CD4-positive, alpha-beta T cell (primary cell): ENCODE results near the gene DNAH7. TPM values are rescaled to one million over a fixed set of nuclear protein-coding genes. Genes with fewer than 3 reads are reported as not detected.

Experiments used
- ATAC-seq: fragments of 200-7000 bp; cut with Tn5 transposase; one replicate; pipeline ENCODE4 v1.10.0; 2022; ENCODE audit warnings: mild to moderate bottlenecking; ENCODE audit not compliant: poor library complexity
- CTCF ChIA-PET: fragments of 350-600 bp; sonication (Branson Sonifier 250); formaldehyde crosslinking; loops from one replicate; lab custom pipeline; 2021; ENCODE audit warnings: antibody characterized with exemption, inconsistent platforms; lab: Charles Lee
- POLR2A ChIA-PET: fragments of 350-600 bp; sonication (Branson Sonifier 250); formaldehyde crosslinking; loops from one replicate; lab custom pipeline; 2021; ENCODE audit warnings: antibody characterized with exemption, inconsistent platforms; lab: Charles Lee
- DNase-seq, 14 experiments: peaks; one replicate each; pipeline ENCODE4 v3.0.0-alpha.2; 2013 to 2020; ENCODE audit warnings: mixed read lengths in 2 of 14
- H3K27ac ChIP-seq, 2 donors: one replicate each; pipeline versions ENCODE4 v1.5.1 to v1.7.0; 2013; ENCODE audit warnings: low read length in 2 of 2, low read depth in 1 of 2, mild to moderate bottlenecking in 1 of 2
- H3K27me3 ChIP-seq, 2 experiments: 1 replicate in 1 of 2; 2 replicates in 1 of 2; pipeline versions ENCODE4 v1.6.1 to v1.7.0; 2013; ENCODE audit warnings: low read length in 2 of 2, control low read depth in 1 of 2, mild to moderate bottlenecking in 1 of 2, moderate library complexity in 1 of 2; ENCODE audit not compliant: insufficient read depth in 2 of 2, control insufficient read depth in 1 of 2
- H3K36me3 ChIP-seq: one replicate; pipeline ENCODE4 v1.6.1; 2013; ENCODE audit warnings: low read length, control low read depth; ENCODE audit not compliant: insufficient read depth
- H3K4me1 ChIP-seq: one replicate; pipeline ENCODE4 v1.6.1; 2013; ENCODE audit warnings: low read length, control low read depth; ENCODE audit not compliant: insufficient read depth
- H3K4me3 ChIP-seq: one replicate; pipeline ENCODE4 v1.5.1; 2013; ENCODE audit warnings: mild to moderate bottlenecking, low read length, moderate library complexity
- H3K9me3 ChIP-seq, 2 experiments: 1 replicate in 1 of 2; 2 replicates in 1 of 2; pipeline versions ENCODE4 v1.6.1 to v1.7.0; 2013; ENCODE audit warnings: low read length in 2 of 2, mild to moderate bottlenecking in 2 of 2, control low read depth in 1 of 2, moderate library complexity in 1 of 2; ENCODE audit not compliant: control insufficient read depth in 1 of 2, insufficient read depth in 1 of 2
- H3K27ac Mint-ChIP-seq: one replicate; pipeline ENCODE4 v1.8.0; 2020; ENCODE audit warnings: mixed read lengths
- H3K27me3 Mint-ChIP-seq: one replicate; pipeline ENCODE4 v1.8.0; 2021; ENCODE audit warnings: mixed read lengths
- H3K36me3 Mint-ChIP-seq: one replicate; pipeline ENCODE4 v1.8.0; 2021; ENCODE audit warnings: low read depth, mixed read lengths
- H3K4me1 Mint-ChIP-seq: one replicate; pipeline ENCODE4 v1.8.0; 2021; ENCODE audit warnings: low read depth, mixed read lengths
- H3K4me3 Mint-ChIP-seq: one replicate; pipeline ENCODE4 v1.8.0; 2020; ENCODE audit warnings: mild to moderate bottlenecking, mixed read lengths
- H3K9me3 Mint-ChIP-seq: one replicate; pipeline ENCODE4 v1.8.0; 2020; ENCODE audit warnings: mixed read lengths
- intact Hi-C, 2 experiments: fragments of 100-400 bp; cut with DNase I in 1 of 2; cut with micrococcal nuclease in 1 of 2; formaldehyde crosslinking; loops; one replicate each; pipeline versions ENCODE4 v1.15.1 to v1.9.0; 2023 to 2025; cut with DNase I, micrococcal nuclease
- total RNA-seq, 174 experiments: library from RNA in 2 of 174; stranded (reverse) in 2 of 174; gene quantifications; one replicate each; pipeline ENCODE4 v1.2.3 and lab custom pipeline; 2021 to 2026
- TF ChIP-seq, protein P1 (sequence below): fragments of 200-600 bp; IDR thresholded peaks from one replicate; pipeline ENCODE4 v1.8.0; 2022; ENCODE audit warnings: antibody characterized with exemption, mild to moderate bottlenecking

Gene DNAH7
- total RNA-seq, 2 experiments from 2014 or later: not detected

DNA sequence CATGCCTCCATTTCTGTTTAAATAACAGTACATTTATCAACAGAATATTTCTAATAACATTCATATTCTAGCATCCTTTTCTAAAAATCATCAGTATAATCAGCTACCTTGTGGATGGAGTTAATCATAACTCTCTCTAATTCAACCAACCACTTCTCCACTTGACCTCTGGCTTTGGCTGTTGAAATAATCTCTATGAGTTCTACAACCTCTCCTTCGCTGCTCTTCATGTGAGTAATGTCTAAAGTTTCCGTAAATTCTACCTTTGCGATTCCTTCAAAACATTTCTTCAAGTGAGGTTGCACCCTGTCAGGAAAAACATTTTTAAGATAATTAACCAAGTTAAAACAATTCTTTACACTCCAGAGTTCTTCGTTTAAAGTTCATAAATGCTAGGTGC lies 134.2 kb downstream of the DNAH7 start:
- ATAC-seq (no peak), DNase-seq (no peak)
- no peak overlapping the region for H3K4me3 ChIP-seq
- Mint-ChIP-seq H3K36me3 (no peaks in the 10 kb centered on the region), H3K9me3 (no peaks in the 10 kb centered on the region), H3K27me3 (peaks cover 4% of the 10 kb centered on the region), H3K4me1 (no peaks in the 10 kb centered on the region), H3K4me3 (no peak overlapping the region), H3K27ac (no peak overlapping the region)
- no peaks in the 10 kb centered on the region for H3K9me3 ChIP-seq
- no peaks in the 10 kb centered on the region for H3K36me3 ChIP-seq
- intact Hi-C loops: loop anchor here (10.0 kb wide), 4 partner anchors 260 to 1390 kb away; no protein-coding TSS in a partner anchor
- H3K27me3 ChIP-seq: no peaks in the 10 kb centered on the region
- POLR2A ChIA-PET: no interaction called here
- CTCF ChIA-PET: no interaction called here
- no peaks in the 10 kb centered on the region for H3K4me1 ChIP-seq
- TF ChIP-seq, protein P1, sequence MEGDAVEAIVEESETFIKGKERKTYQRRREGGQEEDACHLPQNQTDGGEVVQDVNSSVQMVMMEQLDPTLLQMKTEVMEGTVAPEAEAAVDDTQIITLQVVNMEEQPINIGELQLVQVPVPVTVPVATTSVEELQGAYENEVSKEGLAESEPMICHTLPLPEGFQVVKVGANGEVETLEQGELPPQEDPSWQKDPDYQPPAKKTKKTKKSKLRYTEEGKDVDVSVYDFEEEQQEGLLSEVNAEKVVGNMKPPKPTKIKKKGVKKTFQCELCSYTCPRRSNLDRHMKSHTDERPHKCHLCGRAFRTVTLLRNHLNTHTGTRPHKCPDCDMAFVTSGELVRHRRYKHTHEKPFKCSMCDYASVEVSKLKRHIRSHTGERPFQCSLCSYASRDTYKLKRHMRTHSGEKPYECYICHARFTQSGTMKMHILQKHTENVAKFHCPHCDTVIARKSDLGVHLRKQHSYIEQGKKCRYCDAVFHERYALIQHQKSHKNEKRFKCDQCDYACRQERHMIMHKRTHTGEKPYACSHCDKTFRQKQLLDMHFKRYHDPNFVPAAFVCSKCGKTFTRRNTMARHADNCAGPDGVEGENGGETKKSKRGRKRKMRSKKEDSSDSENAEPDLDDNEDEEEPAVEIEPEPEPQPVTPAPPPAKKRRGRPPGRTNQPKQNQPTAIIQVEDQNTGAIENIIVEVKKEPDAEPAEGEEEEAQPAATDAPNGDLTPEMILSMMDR: no peak
- no peak overlapping the region for H3K27ac ChIP-seq

- DNase-seq (no peak), ATAC-seq (no peak)
- no peaks in the 10 kb centered on the region for H3K27me3 Mint-ChIP-seq
- H3K36me3 Mint-ChIP-seq: no peaks in the 10 kb centered on the region
- H3K9me3 Mint-ChIP-seq: no peaks in the 10 kb centered on the region
- H3K27me3 ChIP-seq: no peaks in the 10 kb centered on the region
- no peak overlapping the region for H3K4me3 ChIP-seq
- intact Hi-C loops: no loop called here
- ChIA-PET POLR2A (no interaction called here), CTCF (no interaction called here)
- no peaks in the 10 kb centered on the region for H3K9me3 ChIP-seq
- TF ChIP-seq, protein P1: no peak
- no peaks in the 10 kb centered on the region for H3K36me3 ChIP-seq
- H3K27ac Mint-ChIP-seq: no peak overlapping the region
- no peak overlapping the region for H3K4me3 Mint-ChIP-seq
- H3K4me1 Mint-ChIP-seq: no peaks in the 10 kb centered on the region
- H3K27ac ChIP-seq: no peak overlapping the region
- no peaks in the 10 kb centered on the region for H3K4me1 ChIP-seq
Observed at GRCh38 chr2:195929531-195929930, 139.1 kb downstream of the DNAH7 start.

DNA sequence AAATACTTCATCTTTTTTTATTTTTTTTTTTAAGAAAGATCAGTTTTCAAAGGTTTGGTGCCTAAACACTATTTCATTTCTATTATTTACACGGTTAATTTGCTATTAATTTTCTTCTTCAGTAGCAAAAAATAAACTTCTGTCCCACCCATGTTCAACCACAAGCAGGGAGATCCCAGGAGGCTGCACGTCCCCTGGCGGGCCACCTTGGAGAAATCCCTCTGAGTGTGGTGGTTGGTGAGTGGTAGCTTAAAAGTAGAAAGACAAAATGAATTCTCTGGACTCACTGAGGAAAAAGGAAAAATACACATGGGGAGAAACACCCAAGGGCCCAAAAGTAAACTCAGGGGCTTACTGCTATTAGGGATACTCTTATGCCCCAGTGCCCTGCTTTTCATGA lies 143.5 kb downstream of the DNAH7 start:
- intact Hi-C loops: no loop called here
- no peaks in the 10 kb centered on the region for H3K27me3 Mint-ChIP-seq
- H3K27me3 ChIP-seq: no peaks in the 10 kb centered on the region
- TF ChIP-seq, protein P1: no peak
- no peak for DNase-seq
- no peak overlapping the region for H3K4me3 ChIP-seq
- no peak overlapping the region for H3K27ac ChIP-seq
- H3K4me1 Mint-ChIP-seq: no peaks in the 10 kb centered on the region
- ChIA-PET CTCF (no interaction called here), POLR2A (no interaction called here)
- H3K27ac Mint-ChIP-seq: no peak overlapping the region
- H3K4me3 Mint-ChIP-seq: no peak overlapping the region
- ATAC-seq: no peak
- H3K36me3 Mint-ChIP-seq: no peaks in the 10 kb centered on the region
- no peaks in the 10 kb centered on the region for H3K4me1 ChIP-seq
- H3K9me3 Mint-ChIP-seq: no peaks in the 10 kb centered on the region
- no peaks in the 10 kb centered on the region for H3K9me3 ChIP-seq
- H3K36me3 ChIP-seq: no peaks in the 10 kb centered on the region
